GM12873 (cell line): ENCODE results near the gene THEMIS2.

Experiments used
- CTCF ChIP-seq: IDR thresholded peaks from 2 replicates; pipeline ENCODE4 v1.5.1; 2012; ENCODE audit warnings: low read depth, mild to moderate bottlenecking, moderate library complexity, low read length, control low read depth; ENCODE audit not compliant: insufficient read depth; ENCODE audit errors: missing control alignments

THEMIS2 gene

GRCh38 chr1:27934818-27935549 is 62.6 kb downstream of the THEMIS2 start, which contains the start of gene SMPDL3B:
Gene SMPDL3B, plus strand, starts transcription at chr1:27935000. Its CDS starts 184 bp downstream, at chr1:27935184.
- no peak for TF ChIP-seq CTCF

- TF ChIP-seq CTCF = no peak
These were observed 63.4 kb downstream of the THEMIS2 start for GRCh38 chr1:27935721-27936120.
